Chondrocyte (in vitro differentiated cells): Measurements from ENCODE around the gene B4GALT5. TPM values are rescaled to one million over a fixed set of nuclear protein-coding genes. Genes with fewer than 3 reads are reported as not detected.

Source experiments
- DNase-seq: peaks from one replicate; pipeline ENCODE4 v3.0.0; 2021; ENCODE audit warnings: mixed read lengths, low spot score
- H3K27ac Mint-ChIP-seq: one replicate; pipeline ENCODE4 v1.8.0; 2021; ENCODE audit warnings: mild to moderate bottlenecking, moderate library complexity, mixed read lengths; ENCODE audit not compliant: unreplicated experiment
- H3K27me3 Mint-ChIP-seq: 2 replicates; pipeline ENCODE4 v1.8.0; 2021; ENCODE audit warnings: low read depth, mixed read lengths
- H3K36me3 Mint-ChIP-seq: 2 replicates; pipeline ENCODE4 v1.8.0; 2021; ENCODE audit warnings: low read depth, mixed read lengths
- H3K4me1 Mint-ChIP-seq: 2 replicates; pipeline ENCODE4 v1.8.0; 2021; ENCODE audit warnings: low read depth, mild to moderate bottlenecking, mixed read lengths
- H3K4me3 Mint-ChIP-seq: one replicate; pipeline ENCODE4 v1.8.0; 2021; ENCODE audit warnings: mild to moderate bottlenecking, moderate library complexity, mixed read lengths; ENCODE audit not compliant: unreplicated experiment
- H3K9me3 Mint-ChIP-seq: 2 replicates; pipeline ENCODE4 v1.8.0; 2021; ENCODE audit warnings: low read depth, mixed read lengths
- total RNA-seq: library from RNA; stranded (reverse); gene quantifications from 3 replicates; pipeline ENCODE4 v1.2.1, GENCODE V29; 2021
- TF ChIP-seq, protein P1 (sequence below): fragments of 200-600 bp; sonication (generic); IDR thresholded peaks from 2 replicates; pipeline ENCODE4 v1.5.0; 2021; ENCODE audit warnings: antibody characterized with exemption, mild to moderate bottlenecking, moderate library complexity

The B4GALT5 gene
- total RNA-seq, 1 donor from 2014 or later = 56.1 TPM

DNA sequence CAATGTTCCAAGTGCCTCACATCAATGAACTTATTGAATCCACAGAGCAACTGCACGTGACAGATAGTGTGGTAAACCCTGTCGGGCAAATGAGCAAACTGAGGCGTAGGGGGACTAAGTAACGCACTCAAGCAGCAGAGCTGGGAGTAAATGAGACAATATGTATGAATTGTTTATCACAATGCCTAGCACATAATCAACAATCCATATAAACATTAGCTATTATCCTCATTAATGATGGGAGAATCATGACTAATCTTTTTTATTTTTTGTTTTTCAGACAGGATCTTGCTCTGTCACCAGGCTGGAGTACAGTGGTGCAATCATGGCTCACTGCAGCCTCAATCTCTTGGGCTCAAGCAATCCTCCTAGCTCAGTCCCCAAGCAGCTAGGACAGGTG lies 43.9 kb upstream of the B4GALT5 start:
- no peak overlapping the region for H3K4me3 Mint-ChIP-seq
- H3K27ac Mint-ChIP-seq = no peak overlapping the region

DNA sequence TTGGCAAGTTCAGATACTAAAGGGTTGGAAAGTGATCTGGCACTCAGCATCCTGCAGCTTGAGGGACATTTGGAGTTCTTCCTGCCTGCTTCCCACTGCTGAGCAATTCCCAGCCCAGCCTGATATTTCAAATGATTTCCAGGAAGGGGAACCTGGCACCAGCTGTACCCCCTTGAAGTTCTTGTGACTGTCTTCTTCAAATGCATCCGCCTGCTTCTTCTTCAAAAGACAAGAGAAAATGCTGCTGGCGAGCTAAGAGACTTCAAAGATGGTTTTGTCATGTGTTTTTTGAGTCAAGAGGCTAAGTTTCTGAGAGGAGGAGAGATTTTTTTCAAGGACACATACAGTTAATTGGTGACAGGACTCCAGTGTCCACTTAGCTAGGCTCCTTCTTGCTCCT lies 42.6 kb upstream of the B4GALT5 start:
- no peak overlapping the region for H3K27ac Mint-ChIP-seq
- peaks cover 11% of the 10 kb centered on the region for H3K27me3 Mint-ChIP-seq
- no peak for DNase-seq
- H3K4me1 Mint-ChIP-seq = no peaks in the 10 kb centered on the region
- H3K4me3 Mint-ChIP-seq = no peak overlapping the region
- H3K9me3 Mint-ChIP-seq = no peaks in the 10 kb centered on the region
- TF ChIP-seq, protein P1, sequence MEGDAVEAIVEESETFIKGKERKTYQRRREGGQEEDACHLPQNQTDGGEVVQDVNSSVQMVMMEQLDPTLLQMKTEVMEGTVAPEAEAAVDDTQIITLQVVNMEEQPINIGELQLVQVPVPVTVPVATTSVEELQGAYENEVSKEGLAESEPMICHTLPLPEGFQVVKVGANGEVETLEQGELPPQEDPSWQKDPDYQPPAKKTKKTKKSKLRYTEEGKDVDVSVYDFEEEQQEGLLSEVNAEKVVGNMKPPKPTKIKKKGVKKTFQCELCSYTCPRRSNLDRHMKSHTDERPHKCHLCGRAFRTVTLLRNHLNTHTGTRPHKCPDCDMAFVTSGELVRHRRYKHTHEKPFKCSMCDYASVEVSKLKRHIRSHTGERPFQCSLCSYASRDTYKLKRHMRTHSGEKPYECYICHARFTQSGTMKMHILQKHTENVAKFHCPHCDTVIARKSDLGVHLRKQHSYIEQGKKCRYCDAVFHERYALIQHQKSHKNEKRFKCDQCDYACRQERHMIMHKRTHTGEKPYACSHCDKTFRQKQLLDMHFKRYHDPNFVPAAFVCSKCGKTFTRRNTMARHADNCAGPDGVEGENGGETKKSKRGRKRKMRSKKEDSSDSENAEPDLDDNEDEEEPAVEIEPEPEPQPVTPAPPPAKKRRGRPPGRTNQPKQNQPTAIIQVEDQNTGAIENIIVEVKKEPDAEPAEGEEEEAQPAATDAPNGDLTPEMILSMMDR = no peak
- peaks cover 2% of the 10 kb centered on the region for H3K36me3 Mint-ChIP-seq

More for the DNA sequence above, 43.9 kb upstream of the B4GALT5 start:
- no peaks in the 10 kb centered on the region for H3K4me1 Mint-ChIP-seq
- no peak for DNase-seq
- TF ChIP-seq, protein P1 = no peak
- H3K27me3 Mint-ChIP-seq = peaks cover 7% of the 10 kb centered on the region
- no peaks in the 10 kb centered on the region for H3K9me3 Mint-ChIP-seq
- H3K36me3 Mint-ChIP-seq = peaks cover 2% of the 10 kb centered on the region

- H3K4me1 Mint-ChIP-seq = no peaks in the 10 kb centered on the region
- H3K27ac Mint-ChIP-seq = no peak overlapping the region
- DNase-seq = no peak
- no peaks in the 10 kb centered on the region for H3K9me3 Mint-ChIP-seq
- TF ChIP-seq, protein P1 = no peak
- H3K4me3 Mint-ChIP-seq = no peak overlapping the region
- peaks cover 9% of the 10 kb centered on the region for H3K27me3 Mint-ChIP-seq
- H3K36me3 Mint-ChIP-seq = peaks cover 2% of the 10 kb centered on the region
Measured at GRCh38 chr20:49754596-49754995, 40.9 kb upstream of the B4GALT5 start.

DNA sequence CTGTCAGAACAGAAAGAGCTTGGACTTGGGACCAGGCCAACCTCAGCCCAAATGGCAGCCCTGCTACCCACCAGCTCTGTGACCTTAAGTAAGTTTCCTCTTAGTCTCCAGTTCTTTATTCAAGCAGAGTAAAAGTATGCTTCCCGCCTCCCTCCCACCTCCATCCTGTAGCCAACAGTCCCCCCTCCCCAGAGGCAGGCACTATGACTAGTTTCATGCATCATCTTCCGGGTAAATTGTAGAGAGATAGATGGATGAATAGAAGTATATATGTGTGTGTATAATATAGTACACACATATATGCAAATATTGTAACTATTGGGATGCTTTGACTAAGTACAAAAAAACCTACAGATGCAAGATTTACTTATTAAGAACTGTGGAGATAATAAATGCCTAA lies 39.5 kb upstream of the B4GALT5 start:
- Mint-ChIP-seq H3K9me3 (no peaks in the 10 kb centered on the region), H3K4me3 (no peak overlapping the region)
- TF ChIP-seq, protein P1 = no peak

GRCh38 chr20:49752201-49752903 lies 38.7 kb upstream of the B4GALT5 start:
- Mint-ChIP-seq H3K27me3 (peaks cover 4% of the 10 kb centered on the region), H3K4me1 (peaks cover 8% of the 10 kb centered on the region), H3K27ac (no peak overlapping the region), H3K36me3 (no peaks in the 10 kb centered on the region), H3K4me3 (no peak overlapping the region), H3K9me3 (no peaks in the 10 kb centered on the region)
- TF ChIP-seq, protein P1 = no peak
- DNase-seq = no peak

More for the DNA sequence above, 39.5 kb upstream of the B4GALT5 start:
- DNase-seq = no peak
- Mint-ChIP-seq H3K27ac (no peak overlapping the region), H3K4me1 (peaks cover 3% of the 10 kb centered on the region), H3K27me3 (peaks cover 4% of the 10 kb centered on the region), H3K36me3 (no peaks in the 10 kb centered on the region)
